C4-2B (cell line): ENCODE measurements around the gene TEDC1.

Experiments used
- ZFX ChIP-seq: fragments of 450-650 bp; IDR thresholded peaks from 2 replicates; pipeline ENCODE4 v1.6.1; 2017
- TF ChIP-seq, protein P1 (sequence below): fragments of 450-650 bp; conservative IDR thresholded peaks from 2 replicates; pipeline ENCODE4 v1.5.1; 2017; ENCODE audit warnings: mild to moderate bottlenecking

DNA sequence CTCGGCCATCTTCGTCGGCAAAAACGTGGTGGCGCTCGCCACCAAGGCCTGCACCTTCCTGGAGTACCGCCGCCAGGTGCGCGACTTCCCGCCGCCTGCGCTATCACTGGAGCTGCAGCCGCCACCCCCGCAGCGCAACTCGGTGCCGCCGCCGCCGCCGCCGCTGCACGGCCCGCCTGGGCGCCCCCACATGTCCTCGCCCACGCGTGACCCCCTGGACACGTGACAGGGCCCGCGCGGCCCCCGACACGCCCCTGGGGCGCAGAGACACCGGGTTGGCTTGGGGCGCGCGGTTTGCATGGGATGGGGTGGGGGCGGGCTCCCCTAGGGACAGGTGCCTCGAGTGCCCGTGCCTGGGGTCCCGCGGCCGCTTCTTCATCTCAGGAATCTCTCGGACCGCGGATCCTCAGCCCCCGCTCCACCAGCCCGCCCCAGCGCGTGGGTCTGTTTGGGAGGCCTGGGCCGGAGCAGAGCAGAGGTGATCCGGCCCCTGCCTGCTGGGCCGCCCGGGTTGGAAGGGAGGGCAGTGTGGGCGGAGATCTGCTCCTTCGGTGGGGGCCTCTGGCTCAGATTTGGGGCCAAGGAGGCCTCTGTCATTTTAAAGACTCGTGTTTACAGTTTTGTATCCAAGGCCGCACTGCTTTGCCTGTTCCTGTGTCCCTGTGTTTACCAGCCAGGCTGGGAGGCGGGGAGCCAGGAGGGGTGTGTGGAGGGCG lies 38.7 kb downstream of the TEDC1 start:
- TF ChIP-seq, protein P1, sequence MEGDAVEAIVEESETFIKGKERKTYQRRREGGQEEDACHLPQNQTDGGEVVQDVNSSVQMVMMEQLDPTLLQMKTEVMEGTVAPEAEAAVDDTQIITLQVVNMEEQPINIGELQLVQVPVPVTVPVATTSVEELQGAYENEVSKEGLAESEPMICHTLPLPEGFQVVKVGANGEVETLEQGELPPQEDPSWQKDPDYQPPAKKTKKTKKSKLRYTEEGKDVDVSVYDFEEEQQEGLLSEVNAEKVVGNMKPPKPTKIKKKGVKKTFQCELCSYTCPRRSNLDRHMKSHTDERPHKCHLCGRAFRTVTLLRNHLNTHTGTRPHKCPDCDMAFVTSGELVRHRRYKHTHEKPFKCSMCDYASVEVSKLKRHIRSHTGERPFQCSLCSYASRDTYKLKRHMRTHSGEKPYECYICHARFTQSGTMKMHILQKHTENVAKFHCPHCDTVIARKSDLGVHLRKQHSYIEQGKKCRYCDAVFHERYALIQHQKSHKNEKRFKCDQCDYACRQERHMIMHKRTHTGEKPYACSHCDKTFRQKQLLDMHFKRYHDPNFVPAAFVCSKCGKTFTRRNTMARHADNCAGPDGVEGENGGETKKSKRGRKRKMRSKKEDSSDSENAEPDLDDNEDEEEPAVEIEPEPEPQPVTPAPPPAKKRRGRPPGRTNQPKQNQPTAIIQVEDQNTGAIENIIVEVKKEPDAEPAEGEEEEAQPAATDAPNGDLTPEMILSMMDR, result no peak
- no peak for TF ChIP-seq ZFX
